CD14-positive monocyte (primary cell): ENCODE results near the gene STMN1. TPM values are rescaled to one million over a fixed set of nuclear protein-coding genes. Genes with fewer than 3 reads are reported as not detected.
A peak's percentile ranks its signal among the peaks of the same experiment; 100 is the strongest.

Source experiments
- DNase-seq, 3 donors: peaks; one replicate each; pipeline ENCODE4 v3.0.0-alpha.2; 2011 to 2022
- H2AFZ ChIP-seq: 2 replicates; pipeline ENCODE4 v1.6.0; 2012; ENCODE audit warnings: mild to moderate bottlenecking, low read depth, low read length, inconsistent platforms; ENCODE audit not compliant: insufficient read depth, poor library complexity, severe bottlenecking
- H3K27ac ChIP-seq, 2 donors: 1 replicate in 1 of 2; 2 replicates in 1 of 2; pipeline ENCODE4 v1.5.1; 2012 to 2013; ENCODE audit warnings: low read length in 2 of 2, control low read depth in 1 of 2, inconsistent platforms in 1 of 2, low read depth in 1 of 2, mild to moderate bottlenecking in 1 of 2
- H3K27me3 ChIP-seq, 2 donors: one replicate each; pipeline versions ENCODE4 v1.6.0 to v1.6.1; 2011 to 2013; ENCODE audit warnings: low read length in 2 of 2; ENCODE audit not compliant: control insufficient read depth in 2 of 2, insufficient read depth in 2 of 2
- H3K36me3 ChIP-seq, 2 donors: replicated peaks in 1 of 2; 1 replicate in 1 of 2; 2 replicates in 1 of 2; pipeline versions ENCODE4 v1.5.1 to v1.6.1; 2012 to 2013; ENCODE audit warnings: low read length in 2 of 2, control low read depth in 1 of 2, inconsistent platforms in 1 of 2, mild to moderate bottlenecking in 1 of 2; ENCODE audit not compliant: insufficient read depth in 2 of 2, control insufficient read depth in 1 of 2
- H3K4me1 ChIP-seq, 2 donors: 1 replicate in 1 of 2; 2 replicates in 1 of 2; pipeline versions ENCODE4 v1.5.1 to v1.6.1; 2012 to 2013; ENCODE audit warnings: low read length in 2 of 2, control low read depth in 1 of 2, inconsistent platforms in 1 of 2, mild to moderate bottlenecking in 1 of 2, moderate library complexity in 1 of 2; ENCODE audit not compliant: insufficient read depth in 2 of 2, control insufficient read depth in 1 of 2
- H3K4me2 ChIP-seq: replicated peaks from 2 replicates; pipeline ENCODE3; 2012; ENCODE audit warnings: low read length, moderate library complexity, mild to moderate bottlenecking; ENCODE audit not compliant: poor library complexity, severe bottlenecking; ENCODE audit errors: extremely low read depth
- H3K4me3 ChIP-seq, 3 experiments: fragments of 200-600 bp in 1 of 3; sonication (generic) in 1 of 3; replicated peaks in 1 of 3; 1 replicate in 2 of 3; 2 replicates in 1 of 3; pipeline ENCODE4 v1.5.1; 2011 to 2013; ENCODE audit warnings: low read length in 3 of 3, mild to moderate bottlenecking in 3 of 3, control low read depth in 2 of 3, low read depth in 2 of 3, inconsistent platforms in 1 of 3, moderate library complexity in 1 of 3
- H3K79me2 ChIP-seq: 2 replicates; pipeline ENCODE4 v1.6.0; 2012; ENCODE audit warnings: mild to moderate bottlenecking, control low read depth, inconsistent platforms, low read length, moderate library complexity; ENCODE audit not compliant: insufficient read depth
- H3K9ac ChIP-seq: 2 replicates; pipeline ENCODE4 v1.6.0; 2017; ENCODE audit warnings: low read length, mild to moderate bottlenecking; ENCODE audit not compliant: insufficient read depth, poor library complexity, severe bottlenecking
- H3K9me3 ChIP-seq, 2 donors: replicated peaks in 1 of 2; 1 replicate in 1 of 2; 2 replicates in 1 of 2; pipeline versions ENCODE4 v1.5.1 to v1.6.1; 2012 to 2013; ENCODE audit warnings: low read length in 2 of 2, control low read depth in 1 of 2; ENCODE audit not compliant: control insufficient read depth in 1 of 2, insufficient read depth in 1 of 2
- H4K20me1 ChIP-seq: 2 replicates; pipeline ENCODE4 v1.6.0; 2012; ENCODE audit warnings: mild to moderate bottlenecking, low read length, control low read depth, moderate library complexity; ENCODE audit not compliant: insufficient read depth
- H3K27ac Mint-ChIP-seq, 7 donors: one replicate each; pipeline ENCODE4 v1.8.0; 2020; ENCODE audit warnings: mild to moderate bottlenecking in 7 of 7, mixed read lengths in 7 of 7, moderate library complexity in 6 of 7, inconsistent platforms in 2 of 7
- H3K27me3 Mint-ChIP-seq, 3 donors: one replicate each; pipeline ENCODE4 v1.8.0; 2021 to 2022; ENCODE audit warnings: low read depth in 3 of 3, mild to moderate bottlenecking in 3 of 3, mixed read lengths in 3 of 3, moderate library complexity in 3 of 3, inconsistent platforms in 1 of 3
- H3K36me3 Mint-ChIP-seq, 2 donors: one replicate each; pipeline ENCODE4 v1.8.0; 2020; ENCODE audit warnings: mixed read lengths in 2 of 2, inconsistent platforms in 1 of 2, mild to moderate bottlenecking in 1 of 2
- H3K4me1 Mint-ChIP-seq: one replicate; pipeline ENCODE4 v1.8.0; 2020; ENCODE audit warnings: mild to moderate bottlenecking, mixed read lengths
- H3K4me3 Mint-ChIP-seq, 2 donors: one replicate each; pipeline ENCODE4 v1.8.0; 2020; ENCODE audit warnings: mild to moderate bottlenecking in 2 of 2, mixed read lengths in 2 of 2, moderate library complexity in 1 of 2
- H3K9me3 Mint-ChIP-seq, 7 donors: one replicate each; pipeline ENCODE4 v1.8.0; 2020 to 2022; ENCODE audit warnings: mixed read lengths in 7 of 7, mild to moderate bottlenecking in 6 of 7, moderate library complexity in 6 of 7, inconsistent platforms in 2 of 7
- WGBS: methylation state at CpG from one replicate; pipeline ENCODE4 v1.1.5; 2013; ENCODE audit warnings: missing lambda C conversion rate; ENCODE audit not compliant: insufficient coverage; 5-methylcytosine and 5-hydroxymethylcytosine counted together
- intact Hi-C, 2 donors: fragments of 100-400 bp; cut with micrococcal nuclease; formaldehyde crosslinking; loops; one replicate each; pipeline versions ENCODE4 v1.15.0 to v1.15.1; 2023
- polyA plus RNA-seq, 3 donors: library from polyadenylated mRNA; depleted of rRNA in 1 of 3; unstranded in 2 of 3; stranded (reverse) in 1 of 3; fragments of 300-500 nt in 2 of 3; fragments of >200 nt in 1 of 3; fragmentation: Illumina TruSeq in 2 of 3; gene quantifications; 1 replicate in 2 of 3; 2 replicates in 1 of 3; pipeline ENCODE4 v1.2.3, GENCODE V29; 2012 to 2021
- TF ChIP-seq, protein P1 (sequence below): fragments of 200-600 bp; IDR thresholded peaks from one replicate; pipeline ENCODE4 v1.8.0; 2022; ENCODE audit warnings: antibody characterized with exemption, mild to moderate bottlenecking

Gene STMN1
- polyA plus RNA-seq, 3 donors: 1.5 to 8.1 (median 3.5) TPM

DNA sequence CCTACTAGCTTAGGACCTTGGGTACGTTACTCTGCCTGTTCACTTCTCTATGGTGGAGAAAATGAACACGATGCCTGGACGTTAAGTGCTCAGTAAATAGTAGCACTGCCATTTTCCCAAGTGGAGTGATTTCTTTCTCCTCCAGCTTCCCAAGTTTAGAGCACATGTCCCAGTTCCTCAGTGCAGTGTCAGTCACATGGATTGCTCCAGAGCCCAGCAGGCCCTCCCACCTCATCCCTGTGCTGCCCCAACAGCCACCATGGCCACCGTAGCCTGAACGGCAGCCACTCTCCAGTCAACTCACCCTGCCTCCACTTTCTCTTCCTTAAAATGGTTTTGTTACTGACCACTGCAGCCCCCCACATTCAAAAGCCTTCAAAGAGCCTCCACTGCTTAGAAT lies 8.5 kb downstream of the STMN1 start:
- Histone ChIP-seq H3K9ac (no peak overlapping the region), H2AFZ (no peak overlapping the region), H3K4me3 (no peak overlapping the region), H3K79me2 (peaks cover 33% of the 10 kb centered on the region), H3K27ac (no peak overlapping the region), H3K9me3 (no peaks in the 10 kb centered on the region), H3K27me3 (no peaks in the 10 kb centered on the region), H3K36me3 (peaks cover 0 to 43% of the 10 kb centered on the region in 2 donors), H3K4me1 (peaks cover 10% of the 10 kb centered on the region in 2 donors), H3K4me2 (no peak overlapping the region), H4K20me1 (no peaks in the 10 kb centered on the region)
- peaks cover 18 to 40% of the 10 kb centered on the region in 2 donors for H3K36me3 Mint-ChIP-seq
- WGBS: 52% methylated on average over 5 of the region's 5 CpGs
- no peak overlapping the region for H3K4me3 Mint-ChIP-seq
- intact Hi-C loops: loop anchor here in 1 of 2 donors (2.0 kb wide), 1 partner anchor 101 kb away; the partner anchor contains the start of gene PAFAH2
- H3K9me3 Mint-ChIP-seq: no peaks in the 10 kb centered on the region
- peaks cover 12% of the 10 kb centered on the region for H3K4me1 Mint-ChIP-seq
- peak overlapping the region in 4 of 7 donors; percentile 35 to 68 (median 60) for H3K27ac Mint-ChIP-seq
- TF ChIP-seq, protein P1, sequence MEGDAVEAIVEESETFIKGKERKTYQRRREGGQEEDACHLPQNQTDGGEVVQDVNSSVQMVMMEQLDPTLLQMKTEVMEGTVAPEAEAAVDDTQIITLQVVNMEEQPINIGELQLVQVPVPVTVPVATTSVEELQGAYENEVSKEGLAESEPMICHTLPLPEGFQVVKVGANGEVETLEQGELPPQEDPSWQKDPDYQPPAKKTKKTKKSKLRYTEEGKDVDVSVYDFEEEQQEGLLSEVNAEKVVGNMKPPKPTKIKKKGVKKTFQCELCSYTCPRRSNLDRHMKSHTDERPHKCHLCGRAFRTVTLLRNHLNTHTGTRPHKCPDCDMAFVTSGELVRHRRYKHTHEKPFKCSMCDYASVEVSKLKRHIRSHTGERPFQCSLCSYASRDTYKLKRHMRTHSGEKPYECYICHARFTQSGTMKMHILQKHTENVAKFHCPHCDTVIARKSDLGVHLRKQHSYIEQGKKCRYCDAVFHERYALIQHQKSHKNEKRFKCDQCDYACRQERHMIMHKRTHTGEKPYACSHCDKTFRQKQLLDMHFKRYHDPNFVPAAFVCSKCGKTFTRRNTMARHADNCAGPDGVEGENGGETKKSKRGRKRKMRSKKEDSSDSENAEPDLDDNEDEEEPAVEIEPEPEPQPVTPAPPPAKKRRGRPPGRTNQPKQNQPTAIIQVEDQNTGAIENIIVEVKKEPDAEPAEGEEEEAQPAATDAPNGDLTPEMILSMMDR: no peak
- DNase-seq: no peak
- no peaks in the 10 kb centered on the region for H3K27me3 Mint-ChIP-seq

DNA sequence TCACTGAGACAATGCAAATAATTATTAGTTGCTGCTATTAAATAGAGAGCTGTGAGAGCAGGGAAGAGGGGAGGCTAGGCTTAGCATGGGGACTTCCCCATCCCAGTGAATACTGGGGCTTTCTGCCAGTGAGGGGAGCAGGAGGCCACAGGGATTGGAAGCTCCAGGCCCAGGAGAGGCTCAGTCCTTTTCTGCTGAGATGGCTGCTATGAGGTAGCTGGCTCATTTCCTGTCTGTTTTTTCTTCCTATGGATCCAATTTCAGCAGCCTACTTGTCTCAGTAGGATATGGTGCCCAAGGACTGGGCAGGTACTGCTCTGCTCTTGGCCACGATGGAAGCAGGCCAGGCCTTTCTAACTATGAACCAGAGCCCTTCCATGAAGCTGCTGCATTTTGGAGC lies 10.0 kb downstream of the STMN1 start:
- no peaks in the 10 kb centered on the region for H3K27me3 Mint-ChIP-seq
- Histone ChIP-seq H3K27me3 (no peaks in the 10 kb centered on the region), H3K4me3 (no peak overlapping the region), H2AFZ (peak overlapping the region; percentile 65), H3K4me1 (peaks cover 15 to 19% of the 10 kb centered on the region in 2 donors), H4K20me1 (no peaks in the 10 kb centered on the region), H3K27ac (peak overlapping the region in 1 of 2 donors; percentile 34), H3K36me3 (peaks cover 0 to 39% of the 10 kb centered on the region in 2 donors), H3K4me2 (no peak overlapping the region), H3K79me2 (peaks cover 18% of the 10 kb centered on the region), H3K9me3 (no peaks in the 10 kb centered on the region), H3K9ac (no peak overlapping the region)
- peaks cover 18 to 34% of the 10 kb centered on the region in 2 donors for H3K36me3 Mint-ChIP-seq
- no peak overlapping the region for H3K4me3 Mint-ChIP-seq
- H3K27ac Mint-ChIP-seq: peak overlapping the region in 2 of 7 donors; percentile 6 to 58
- H3K9me3 Mint-ChIP-seq: no peaks in the 10 kb centered on the region
- intact Hi-C loops: no loop called here
- no peak for DNase-seq
- H3K4me1 Mint-ChIP-seq: peaks cover 20% of the 10 kb centered on the region
- 93% methylated on average over 1 of the region's 1 CpG for WGBS
- TF ChIP-seq, protein P1: no peak
